IMR-90 (cell line): ENCODE results near the gene CEP295NL.

Experiments used
- BHLHE40 ChIP-seq: fragments of 150-350 bp; IDR thresholded peaks from 2 replicates; pipeline ENCODE4 v1.6.1; 2016; ENCODE audit warnings: mild to moderate bottlenecking, low read depth, low read length
- CEBPB ChIP-seq: IDR thresholded peaks from 2 replicates; pipeline ENCODE4 v1.6.1; 2012; ENCODE audit warnings: low read depth, low read length, improper control_type of control experiment
- CHD1 ChIP-seq: IDR thresholded peaks from 2 replicates; pipeline ENCODE4 v1.6.1; 2012; ENCODE audit warnings: low read depth, low read length, improper control_type of control experiment
- CTCF ChIP-seq: conservative IDR thresholded peaks from 2 replicates; pipeline ENCODE4 v1.5.1; 2012; ENCODE audit warnings: mild to moderate bottlenecking, low read depth, low read length, improper control_type of control experiment
- ELK1 ChIP-seq: fragments of 150-350 bp; IDR thresholded peaks from 2 replicates; pipeline ENCODE4 v1.6.1; 2016; ENCODE audit warnings: low read depth, mild to moderate bottlenecking, low read length, moderate library complexity, borderline replicate concordance
- MAFK ChIP-seq: IDR thresholded peaks from 2 replicates; pipeline ENCODE4 v1.6.1; 2012; ENCODE audit warnings: low read depth, low read length, improper control_type of control experiment
- MAZ ChIP-seq: IDR thresholded peaks from 2 replicates; pipeline ENCODE4 v1.6.1; 2012; ENCODE audit warnings: low read depth, mild to moderate bottlenecking, low read length, improper control_type of control experiment, moderate library complexity, borderline replicate concordance
- MXI1 ChIP-seq: IDR thresholded peaks from 2 replicates; pipeline ENCODE4 v1.6.1; 2012; ENCODE audit warnings: low read depth, mild to moderate bottlenecking, low read length, moderate library complexity, borderline replicate concordance
- POLR2A ChIP-seq: IDR thresholded peaks from 2 replicates; pipeline ENCODE4 v1.6.1; 2012; ENCODE audit warnings: mild to moderate bottlenecking, low read depth, low read length
- RAD21 ChIP-seq: IDR thresholded peaks from 2 replicates; pipeline ENCODE4 v1.6.1; 2012; ENCODE audit warnings: low read length, improper control_type of control experiment
- RFX5 ChIP-seq: IDR thresholded peaks from 2 replicates; pipeline ENCODE4 v1.8.0; 2012; ENCODE audit warnings: low read depth, mild to moderate bottlenecking, low read length, moderate library complexity
- SMC3 ChIP-seq: fragments of 150-350 bp; IDR thresholded peaks from 2 replicates; pipeline ENCODE4 v1.6.1; 2016; ENCODE audit warnings: low read depth, mild to moderate bottlenecking, antibody characterized with exemption, low read length, moderate library complexity
- TF ChIP-seq, protein P1 (sequence below): fragments of 150-350 bp; IDR thresholded peaks from 2 replicates; pipeline ENCODE4 v1.6.1; 2017; ENCODE audit warnings: mild to moderate bottlenecking, antibody characterized with exemption, low read length, low read depth

DNA sequence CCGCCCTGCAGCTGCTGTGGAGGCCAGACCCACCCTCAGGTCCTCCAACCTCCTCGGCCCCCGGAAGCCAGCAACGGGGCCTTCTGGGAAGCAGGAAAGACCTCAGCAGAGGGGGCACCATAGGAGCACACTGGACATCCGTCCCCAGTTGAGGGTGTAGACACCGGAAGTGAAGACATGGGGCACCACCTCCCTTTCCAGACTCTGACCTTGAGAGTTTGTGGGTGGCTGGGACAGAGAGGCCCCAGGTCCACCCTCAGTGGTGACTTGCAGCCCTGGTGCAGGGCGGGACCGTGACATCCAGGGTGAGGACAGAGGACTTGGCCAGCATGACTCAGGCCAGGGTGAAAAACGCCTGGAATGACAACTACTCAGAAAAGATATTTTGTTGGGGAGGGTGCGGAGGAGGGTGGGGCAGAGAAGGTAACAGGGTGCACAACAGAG lies 19.9 kb downstream of the CEP295NL start:
- no peak for TF ChIP-seq CTCF
- TF ChIP-seq, protein P1, sequence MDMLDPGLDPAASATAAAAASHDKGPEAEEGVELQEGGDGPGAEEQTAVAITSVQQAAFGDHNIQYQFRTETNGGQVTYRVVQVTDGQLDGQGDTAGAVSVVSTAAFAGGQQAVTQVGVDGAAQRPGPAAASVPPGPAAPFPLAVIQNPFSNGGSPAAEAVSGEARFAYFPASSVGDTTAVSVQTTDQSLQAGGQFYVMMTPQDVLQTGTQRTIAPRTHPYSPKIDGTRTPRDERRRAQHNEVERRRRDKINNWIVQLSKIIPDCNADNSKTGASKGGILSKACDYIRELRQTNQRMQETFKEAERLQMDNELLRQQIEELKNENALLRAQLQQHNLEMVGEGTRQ, result no peak
- TF ChIP-seq POLR2A, result no peak
- no peak for TF ChIP-seq RAD21
- no peak for TF ChIP-seq BHLHE40
- no peak for TF ChIP-seq ELK1
- TF ChIP-seq MAFK, result no peak
- no peak for TF ChIP-seq CHD1
- no peak for TF ChIP-seq RFX5
- TF ChIP-seq MAZ, result 0 out of 2 replicates have a peak, but pooled peaks have one; percentile 16
- TF ChIP-seq CEBPB, result no peak
- no peak for TF ChIP-seq MXI1
- no peak for TF ChIP-seq SMC3
